ENCODE measurements around the gene AGBL1.

Gene AGBL1

GRCh38 chr15:86327230-86327865, 247.7 kb downstream of the AGBL1 start:
- POLR2A ChIA-PET = no interaction called here
- no peak for TF ChIP-seq CTCF (IDR thresholded peaks at IDR 0.05; ENCODE audit: control extremely low read depth, extremely low read depth, low read depth, missing control alignments)
- CTCF ChIA-PET = interaction anchor here (1.5 kb wide), 1 partner anchor 12 kb away, joined by 4 read pairs; no protein-coding TSS in a partner anchor
- no peak for DNase-seq (ENCODE audit: extremely low spot score)

- DNase-seq (ENCODE audit: extremely low spot score) = no peak
- POLR2A ChIA-PET = no interaction called here
Observed at GRCh38 chr15:86328658-86329057, 249.0 kb downstream of the AGBL1 start.

DNA sequence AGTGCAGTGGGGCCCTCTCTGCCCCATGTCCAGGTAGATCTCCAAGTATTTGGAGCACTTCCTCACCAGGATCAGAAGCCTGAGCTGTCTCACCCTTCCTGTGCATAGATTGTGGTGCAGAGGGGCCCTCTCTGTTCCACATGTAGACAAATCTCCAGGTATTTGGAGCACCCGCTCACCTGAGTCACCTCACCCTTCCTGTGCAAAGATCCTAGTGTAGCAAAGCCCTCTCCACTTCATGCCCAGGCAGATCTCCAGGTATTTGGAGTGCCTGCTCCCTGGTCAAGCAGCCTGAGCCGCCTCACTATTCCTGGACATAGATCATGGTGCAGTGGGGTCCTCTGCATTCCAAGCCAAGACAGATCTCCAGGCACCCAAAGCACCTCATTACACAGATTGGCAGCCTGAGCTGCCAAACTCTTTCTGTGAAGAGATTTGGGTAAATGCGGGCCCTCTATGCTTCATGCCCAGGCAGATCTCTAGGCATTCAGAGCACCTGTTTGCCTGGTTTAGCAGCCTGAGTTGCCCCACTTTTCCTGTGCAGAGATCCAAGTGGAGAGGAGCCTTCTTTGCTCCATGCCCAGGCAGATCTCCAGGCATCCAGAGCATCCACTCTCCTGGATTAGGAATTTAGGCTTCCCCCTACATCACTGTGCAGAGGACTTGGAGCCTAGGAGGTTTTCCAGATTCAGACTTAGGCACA, 249.8 kb downstream of the AGBL1 start:
- DNase-seq (ENCODE audit: extremely low spot score) = no peak
- CTCF ChIA-PET = no interaction called here
- POLR2A ChIA-PET = no interaction called here
- TF ChIP-seq CTCF (IDR thresholded peaks at IDR 0.05; ENCODE audit: control extremely low read depth, extremely low read depth, low read depth, missing control alignments) = no peak

More at GRCh38 chr15:86328658-86329057, 249.0 kb downstream of the AGBL1 start:
- CTCF ChIA-PET = no interaction called here
- no peak for TF ChIP-seq CTCF (IDR thresholded peaks at IDR 0.05; ENCODE audit: control extremely low read depth, extremely low read depth, low read depth, missing control alignments)

DNA sequence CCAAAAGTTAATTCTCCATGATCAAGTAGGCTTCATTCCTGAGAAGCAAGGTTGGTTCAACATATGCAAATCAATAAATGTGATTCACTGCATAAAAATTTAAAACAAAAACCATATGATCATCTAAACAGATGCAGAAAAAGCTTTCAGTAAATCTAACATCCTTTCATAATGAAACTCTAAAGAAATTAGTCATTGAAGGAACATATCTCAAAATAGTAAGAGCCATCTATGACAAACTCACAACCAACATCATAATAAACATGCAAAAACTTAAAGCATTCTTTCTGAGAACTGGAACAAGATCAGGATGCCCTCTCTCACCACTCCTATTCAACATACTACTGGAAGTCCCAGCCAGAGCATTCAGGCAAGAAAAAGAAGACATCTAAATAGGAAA, 254.1 kb downstream of the AGBL1 start:
- ChIA-PET POLR2A (no interaction called here), CTCF (no interaction called here)
- no peak for TF ChIP-seq CTCF (IDR thresholded peaks at IDR 0.05; ENCODE audit: control extremely low read depth, extremely low read depth, low read depth, missing control alignments)
- DNase-seq (ENCODE audit: extremely low spot score) = no peak

DNA sequence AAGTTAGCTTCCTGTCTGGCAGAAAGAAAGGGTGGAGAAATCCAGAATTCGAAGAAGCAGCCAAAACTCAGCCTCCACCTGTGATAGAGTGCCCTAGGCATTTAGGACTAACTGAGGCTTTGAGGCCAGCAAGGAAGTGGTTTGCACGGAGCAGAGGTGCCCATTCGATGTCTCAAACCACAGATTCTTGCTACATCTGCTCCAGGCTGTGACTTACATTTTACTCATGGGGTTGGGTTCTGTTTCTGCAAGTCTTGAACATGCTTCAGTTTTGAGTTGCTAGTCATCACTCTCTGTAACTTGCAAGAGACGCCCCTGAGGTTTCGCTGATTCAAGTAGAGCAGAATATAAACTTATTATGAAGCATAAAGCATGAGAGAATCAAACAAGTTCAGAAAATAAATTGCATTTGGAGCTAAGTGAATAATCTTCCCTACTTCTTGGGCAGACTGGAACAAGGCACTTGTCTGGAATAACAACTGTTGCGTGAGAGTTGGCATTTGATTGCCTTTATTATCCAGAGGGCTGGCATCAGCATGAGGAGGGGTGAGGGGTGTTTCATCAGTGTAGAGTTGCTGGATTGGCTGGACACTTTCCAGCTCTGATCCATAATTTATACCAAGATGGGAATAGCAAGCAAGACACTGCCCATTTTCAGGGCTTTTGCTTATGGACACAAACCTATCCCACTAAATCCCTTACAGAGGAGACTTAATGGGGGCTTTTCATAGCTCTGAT, 256.5 kb downstream of the AGBL1 start:
- POLR2A ChIA-PET = no interaction called here
- no peak for TF ChIP-seq CTCF (IDR thresholded peaks at IDR 0.05; ENCODE audit: control extremely low read depth, extremely low read depth, low read depth, missing control alignments)
- CTCF ChIA-PET = interaction anchor here (1.1 to 1.2 kb wide), 2 partner anchors 11 to 41 kb away, joined by 3 to 5 read pairs; no protein-coding TSS in a partner anchor
- no peak for DNase-seq (ENCODE audit: extremely low spot score)

DNA sequence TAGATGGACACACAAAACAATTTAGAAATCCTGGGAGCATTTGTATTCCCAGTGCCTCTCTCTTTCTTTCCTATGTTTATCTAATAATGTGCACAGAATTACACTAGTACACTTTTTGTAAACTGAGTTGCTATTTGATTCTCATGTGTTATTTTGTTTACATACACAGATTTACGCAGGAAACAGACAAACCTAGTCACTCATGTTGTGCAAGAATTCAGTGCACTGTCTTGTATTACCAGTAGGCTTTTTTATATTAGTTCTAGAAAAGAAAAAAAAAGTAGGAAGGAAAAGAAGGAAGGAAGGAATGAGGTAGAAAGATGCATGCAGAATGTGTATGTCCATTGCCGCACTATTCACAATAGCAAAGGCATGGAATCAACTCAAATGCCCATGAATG, 257.4 kb downstream of the AGBL1 start:
- no peak for TF ChIP-seq CTCF (IDR thresholded peaks at IDR 0.05; ENCODE audit: control extremely low read depth, extremely low read depth, low read depth, missing control alignments)
- ChIA-PET CTCF (interaction anchor here (1.2 kb wide), 1 partner anchor 42 kb away, joined by 3 read pairs; no protein-coding TSS in a partner anchor), POLR2A (no interaction called here)
- DNase-seq (ENCODE audit: extremely low spot score) = no peak

Data from GM10248 (cell line).